Measurements from ENCODE around the gene KRT10.

GRCh38 chr17:40866838-40867237 is 44.4 kb upstream of the KRT10 start, which contains the start of gene KRT12:
- no peak for TF ChIP-seq GATA3 (IDR thresholded peaks at IDR 0.05; ENCODE audit: borderline replicate concordance)
- no peak for TF ChIP-seq PBX3 (IDR thresholded peaks at IDR 0.05)
- no peak for TF ChIP-seq ELK1 (IDR thresholded peaks at IDR 0.05; ENCODE audit: low read depth, low read length)
- no peak for TF ChIP-seq CBX8 (IDR thresholded peaks at IDR 0.05)
- TF ChIP-seq MAFK (IDR thresholded peaks at IDR 0.05; ENCODE audit: partially characterized antibody) = no peak
- TF ChIP-seq RAD21 (conservative IDR thresholded peaks at IDR 0.05 in 1 of 2, IDR thresholded peaks at IDR 0.05 in 1 of 2) = no peak
- TF ChIP-seq CTCF (IDR thresholded peaks at IDR 0.05) = no peak
- TF ChIP-seq POLR2A (IDR thresholded peaks at IDR 0.05; ENCODE audit: low read length) = no peak
- TF ChIP-seq EP300 (IDR thresholded peaks at IDR 0.05) = no peak
- no peak for TF ChIP-seq CHD2 (IDR thresholded peaks at IDR 0.05; ENCODE audit: low read length, partially characterized antibody)
- TF ChIP-seq RFX5 (IDR thresholded peaks at IDR 0.05) = no peak
